Activated T-cell treated with anti-CD3 and anti-CD28 coated beads for 24 hours (primary cell): ENCODE measurements around the gene TMEM256.
"Not testable (repeated sequence)": the region's sequence is repeated elsewhere in the genome, so short reads cannot be mapped to it uniquely, and the experiment has no call there.

ENCODE experiments used
- DNase-seq: peaks from one replicate; pipeline ENCODE4 v3.0.0-alpha.2; 2020; ENCODE audit warnings: low read depth

TMEM256 gene

DNA sequence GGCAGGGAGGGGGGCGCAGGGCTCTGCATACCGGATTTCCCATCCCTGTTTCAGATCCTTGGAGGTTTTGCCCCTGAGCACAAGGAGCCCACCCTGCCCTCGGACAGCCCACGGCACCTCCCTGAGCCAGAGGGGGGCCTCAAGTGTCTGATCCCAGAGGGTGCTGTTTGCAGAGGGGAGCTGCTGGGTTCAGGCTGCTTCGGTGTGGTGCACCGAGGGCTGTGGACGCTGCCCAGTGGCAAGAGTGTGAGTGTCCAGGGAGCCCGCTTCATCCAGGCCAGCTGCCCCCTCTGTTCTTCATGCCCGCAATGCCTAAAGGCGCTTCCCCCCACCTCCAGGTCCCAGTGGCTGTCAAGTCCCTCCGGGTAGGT lies 20.5 kb downstream of the TMEM256 start:
- DNase-seq: no peak

- DNase-seq: no peak
Observed at GRCh38 chr17:7382901-7383300, 21.0 kb downstream of the TMEM256 start.

- no peak for DNase-seq
Observed at GRCh38 chr17:7380855-7381683, 22.8 kb downstream of the TMEM256 start, which contains the start of gene TNK1. Gene TNK1, plus strand, starts transcription at chr17:7381089. Its CDS starts 1,838 bp downstream, at chr17:7382927.

DNA sequence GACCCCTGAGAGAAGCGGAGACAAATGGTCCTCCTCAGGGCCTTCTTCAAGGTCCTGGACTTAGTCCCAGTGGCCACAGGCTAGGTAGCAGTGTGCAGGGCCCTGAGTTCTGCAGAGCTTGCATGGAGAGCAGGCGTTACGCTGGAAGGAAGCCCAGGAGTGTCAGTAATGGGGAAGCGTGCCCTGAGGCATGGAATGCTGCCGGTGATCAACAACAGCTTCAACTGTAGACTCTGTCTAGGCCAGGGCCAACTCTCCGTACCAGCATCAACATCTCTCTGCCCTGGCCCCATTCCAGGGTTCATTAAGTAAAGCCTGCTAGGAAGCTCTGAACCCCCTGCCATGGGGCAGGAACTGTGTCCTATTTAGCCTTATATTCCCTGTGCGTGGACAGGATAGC lies 23.6 kb downstream of the TMEM256 start:
- DNase-seq: no peak

DNA sequence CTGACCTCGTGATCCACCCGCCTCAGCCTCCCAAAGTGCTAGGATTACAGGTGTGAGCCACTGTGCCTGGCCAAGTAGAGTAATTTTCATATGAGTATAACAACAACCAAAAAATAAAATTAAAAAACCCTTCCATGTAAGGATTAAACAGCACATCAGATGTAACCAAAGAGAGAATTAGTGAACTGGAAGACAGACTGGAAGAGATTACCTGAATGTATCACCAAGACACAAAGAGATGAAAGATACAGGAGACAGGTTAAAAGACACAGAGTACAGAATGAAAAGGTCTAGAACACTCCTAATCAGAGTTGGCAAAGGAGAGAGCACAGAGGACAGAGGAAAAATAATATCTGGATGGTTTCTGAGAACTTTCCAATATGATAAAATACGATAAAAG lies 24.8 kb downstream of the TMEM256 start:
- no peak for DNase-seq

DNA sequence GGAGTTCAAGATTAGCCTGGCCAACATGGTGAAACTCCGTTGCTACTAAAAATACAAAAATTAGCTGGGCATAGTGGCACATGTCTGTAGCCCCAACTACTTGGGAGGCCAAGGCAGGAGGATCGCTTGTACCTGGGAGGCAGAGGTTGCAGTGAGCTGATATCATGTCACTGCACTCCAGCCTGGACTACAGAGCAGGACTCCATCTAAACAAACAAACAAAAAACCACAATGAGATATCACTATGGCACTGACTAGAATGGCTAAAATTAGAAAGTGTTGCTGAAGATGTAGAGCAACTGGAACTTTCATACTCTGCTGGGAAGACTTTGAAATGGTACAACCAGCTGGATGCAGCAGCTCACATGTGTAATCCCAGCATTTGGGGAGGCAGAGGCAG lies 29.5 kb downstream of the TMEM256 start:
- DNase-seq: no peak

GRCh38 chr17:7370853-7371252 lies 33.0 kb downstream of the TMEM256 start:
- DNase-seq: no peak

GRCh38 chr17:7369825-7370224 lies 34.1 kb downstream of the TMEM256 start:
- DNase-seq: no peak

GRCh38 chr17:7368599-7368994 lies 35.3 kb downstream of the TMEM256 start:
- DNase-seq: not testable (repeated sequence)

GRCh38 chr17:7367918-7368598 lies 35.8 kb downstream of the TMEM256 start:
- no peak for DNase-seq

GRCh38 chr17:7367083-7367482 lies 36.8 kb downstream of the TMEM256 start:
- DNase-seq: no peak

GRCh38 chr17:7365963-7366362 lies 37.9 kb downstream of the TMEM256 start:
- not testable (repeated sequence) for DNase-seq

GRCh38 chr17:7363311-7363710 lies 40.6 kb downstream of the TMEM256 start:
- DNase-seq: no peak

GRCh38 chr17:7361906-7362305 lies 42.0 kb downstream of the TMEM256 start:
- no peak for DNase-seq

DNA sequence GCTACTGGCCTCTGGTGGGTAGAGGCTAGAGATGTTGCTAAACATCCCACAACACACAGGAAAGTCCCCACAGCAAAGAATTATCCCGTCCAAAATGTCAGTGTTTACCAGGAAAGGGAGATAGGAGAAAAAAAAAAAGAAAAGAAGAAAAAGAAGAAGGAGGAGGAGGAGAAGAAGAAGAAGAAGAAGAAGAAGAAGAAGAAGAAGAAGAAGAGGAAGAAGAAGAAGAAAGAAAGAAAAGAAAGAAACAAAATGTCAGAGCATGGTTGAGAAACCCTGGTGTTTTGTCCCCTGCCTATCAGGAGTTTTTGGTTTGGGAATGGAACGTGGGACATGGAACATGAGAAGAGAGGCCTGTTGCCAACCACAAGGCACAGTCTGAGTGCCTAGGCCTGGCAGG lies 46.5 kb downstream of the TMEM256 start:
- no peak for DNase-seq

DNA sequence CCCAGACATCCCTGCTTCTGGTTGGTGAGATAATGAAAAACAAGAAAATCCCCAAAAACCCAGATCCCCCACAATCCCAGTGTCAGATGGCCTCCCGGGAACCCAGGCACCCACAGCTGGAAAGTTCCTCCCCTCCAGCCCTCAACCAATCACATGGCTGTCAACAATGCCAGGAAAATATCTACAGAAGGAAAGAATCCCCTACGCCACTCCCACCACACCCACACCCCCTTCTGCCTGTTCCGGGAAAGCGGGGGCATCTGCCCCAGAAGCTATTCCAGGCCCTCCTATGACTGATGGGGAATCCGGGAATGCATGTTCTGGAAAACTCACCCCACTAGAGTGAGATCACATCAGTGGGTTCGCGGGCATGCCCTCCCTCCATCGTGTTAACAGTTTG lies 47.1 kb downstream of the TMEM256 start:
- no peak for DNase-seq

- DNase-seq: peak; percentile 76
Observed at GRCh38 chr17:7356072-7356549, 47.8 kb downstream of the TMEM256 start.

- no peak for DNase-seq
Observed at GRCh38 chr17:7355573-7355972, 48.3 kb downstream of the TMEM256 start.

- DNase-seq: no peak
Observed at GRCh38 chr17:7355053-7355452, 48.8 kb downstream of the TMEM256 start, which contains the start of gene TMEM95. Gene TMEM95, plus strand, starts transcription at chr17:7355156. Its CDS starts 49 bp downstream, at chr17:7355205.

GRCh38 chr17:7354262-7354843 lies 49.5 kb downstream of the TMEM256 start:
- DNase-seq: no peak
